Cardiac fibroblast (primary cell): Measurements from ENCODE around the gene TSHZ3.

Experiments used
- DNase-seq, 2 donors: peaks; one replicate each; pipeline versions ENCODE4 v3.0.0 to v3.0.0-alpha.2; 2010; ENCODE audit warnings: low read depth in 2 of 2
- H3K4me3 ChIP-seq, 2 donors: replicated peaks in 1 of 2; 1 replicate in 1 of 2; 2 replicates in 1 of 2; pipeline ENCODE4 v1.5.1; 2011; ENCODE audit warnings: low read depth in 2 of 2, low read length in 2 of 2, mild to moderate bottlenecking in 2 of 2, moderate library complexity in 1 of 2
- CTCF ChIP-seq: IDR thresholded peaks from one replicate; pipeline ENCODE4 v1.5.1; 2011; ENCODE audit warnings: low read depth, mild to moderate bottlenecking, low read length, inconsistent platforms

Gene TSHZ3

GRCh38 chr19:31314849-31315629 lies 34.2 kb downstream of the TSHZ3 start:
- no peak overlapping the region for H3K4me3 ChIP-seq
- peak; percentile 38 for TF ChIP-seq CTCF
- DNase-seq = peak in 1 of 2 donors; percentile 17

- no peak for TF ChIP-seq CTCF
- peak in 1 of 2 donors; percentile 20 for DNase-seq
- no peak overlapping the region for H3K4me3 ChIP-seq
Measured at GRCh38 chr19:31314156-31314555, 35.1 kb downstream of the TSHZ3 start.

DNA sequence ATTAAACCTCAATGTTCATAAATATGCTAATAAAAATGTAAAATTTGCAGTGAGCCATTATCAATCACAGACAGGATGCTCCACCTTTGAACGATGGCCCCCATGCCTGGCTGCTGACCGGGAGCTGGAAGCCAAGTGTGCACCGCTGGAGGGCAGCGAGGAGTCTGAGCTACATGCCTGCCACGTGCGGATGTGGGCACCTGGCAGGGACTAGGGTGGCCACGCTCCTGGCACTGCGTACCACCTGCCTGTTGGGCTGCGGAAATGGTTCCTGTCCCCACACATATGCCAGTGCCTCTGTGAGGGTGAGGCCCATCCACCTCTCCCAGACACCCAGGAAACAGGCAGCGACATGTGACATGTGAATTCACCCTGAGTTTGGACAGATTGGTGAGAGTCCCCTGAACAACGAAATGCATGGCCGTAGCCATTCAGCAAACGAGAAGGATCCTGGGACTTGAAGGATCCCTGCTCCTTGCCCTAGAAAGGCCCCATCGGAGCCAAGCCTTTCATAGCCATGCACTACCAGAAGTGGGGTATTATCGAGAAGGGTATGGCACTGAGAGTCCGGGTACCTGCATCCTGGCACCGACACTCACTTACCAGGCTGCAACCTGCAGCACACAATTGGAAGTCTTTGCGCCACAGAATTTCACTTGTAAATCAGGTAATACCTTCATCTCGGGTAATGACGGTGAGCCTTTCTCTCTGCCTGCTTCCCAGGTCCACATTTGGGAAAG lies 35.8 kb downstream of the TSHZ3 start:
- no peak for TF ChIP-seq CTCF
- no peak overlapping the region for H3K4me3 ChIP-seq
- no peak for DNase-seq

- DNase-seq = no peak
- TF ChIP-seq CTCF = no peak
- no peak overlapping the region for H3K4me3 ChIP-seq
Measured at GRCh38 chr19:31312677-31313244, 36.5 kb downstream of the TSHZ3 start.

DNA sequence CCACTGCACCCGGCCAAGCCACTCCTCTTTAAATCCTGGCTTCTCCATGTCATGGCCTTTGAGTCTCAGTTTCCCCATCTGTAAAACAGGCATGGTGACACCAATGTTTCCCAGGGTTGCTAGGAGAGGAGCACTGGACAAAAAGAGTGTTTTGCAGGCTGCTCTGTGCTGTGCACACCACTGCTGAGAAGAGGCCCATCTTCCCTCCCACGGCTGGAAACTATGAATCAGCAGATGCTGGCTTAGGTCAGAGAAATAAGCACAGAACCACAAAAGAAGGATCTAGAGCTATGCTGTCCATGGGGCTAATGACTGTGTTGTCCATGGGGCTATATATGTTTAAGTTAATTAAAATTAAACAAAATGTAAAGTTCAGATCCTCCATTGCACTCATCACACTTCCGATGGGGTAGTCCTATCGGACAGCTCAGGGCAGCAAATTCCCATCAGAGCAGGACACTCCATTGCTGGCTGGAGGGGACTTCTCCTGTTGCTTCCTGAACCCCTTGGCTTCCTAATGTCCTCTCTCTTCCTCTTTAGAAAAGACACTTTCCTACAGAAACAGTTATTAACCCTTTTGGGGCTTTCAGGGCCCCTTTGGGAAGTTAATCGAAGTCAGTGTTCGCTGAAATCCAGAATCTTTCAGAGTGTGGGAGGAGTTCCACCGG lies 37.1 kb downstream of the TSHZ3 start:
- H3K4me3 ChIP-seq = no peak overlapping the region
- peak; percentile 88 to 91 for DNase-seq
- TF ChIP-seq CTCF = no peak

DNA sequence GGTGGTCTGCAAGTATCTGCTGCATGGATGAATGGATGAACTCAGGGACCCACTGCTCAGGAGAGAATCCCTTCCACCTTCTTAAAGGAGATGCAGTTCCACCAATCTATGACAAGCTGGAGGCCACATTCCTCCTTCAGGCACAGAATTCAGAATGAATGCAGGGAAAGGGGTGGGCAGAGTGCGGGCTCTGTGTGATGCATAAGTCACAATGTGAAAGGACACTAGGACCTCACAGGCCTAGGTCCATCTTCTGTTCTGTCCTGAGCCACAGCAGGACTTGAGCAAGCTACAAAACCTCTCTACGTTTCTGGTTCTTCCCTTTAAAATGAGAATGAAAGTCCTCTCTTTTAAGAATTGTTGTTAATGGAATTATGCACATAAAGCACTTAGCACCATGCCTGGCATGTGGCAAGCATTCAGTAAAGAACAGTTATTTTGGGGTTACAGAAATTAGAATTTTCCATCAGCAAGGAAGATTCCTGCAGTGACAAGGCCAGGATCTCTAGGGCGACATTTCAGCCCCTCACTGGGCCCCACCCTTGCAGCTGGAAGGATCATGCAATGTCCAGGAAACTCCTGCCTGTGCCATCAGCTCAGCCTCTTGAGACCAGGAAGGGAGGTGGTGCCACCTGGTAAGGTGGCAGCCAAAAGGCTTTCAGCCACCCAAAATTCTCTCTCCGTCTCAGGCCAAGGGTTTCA lies 38.7 kb downstream of the TSHZ3 start:
- no peak for DNase-seq
- TF ChIP-seq CTCF = no peak
- no peak overlapping the region for H3K4me3 ChIP-seq
